Adipose tissue (tissue), 3 donors: ENCODE data around the gene NDOR1. TPM values are rescaled to one million over a fixed set of nuclear protein-coding genes. Genes with fewer than 3 reads are reported as not detected.

Source experiments
- H3K27ac ChIP-seq: one replicate; pipeline ENCODE4 v1.5.1; 2013; ENCODE audit warnings: low read depth, low read length
- WGBS, 3 donors: extraction: QIAGEN DNeasy Blood & Tissue Kit; methylation state at CpG; one replicate each; pipeline ENCODE4 v1.1.7; 2013; 5-methylcytosine and 5-hydroxymethylcytosine counted together
- polyA plus RNA-seq, 3 donors: library from polyadenylated mRNA; stranded (reverse); fragments of 200-250 nt; gene quantifications; one replicate each; pipeline ENCODE4 v1.2.3, GENCODE V29; 2013
- donor health status: healthy with polysubstance abuse.
- donor health status: Bipolar disorder and iron deficiency.
- donor health status: healthy.

Gene NDOR1
- polyA plus RNA-seq, 3 donors, result 4.9 to 8.4 (median 8.2) TPM

DNA sequence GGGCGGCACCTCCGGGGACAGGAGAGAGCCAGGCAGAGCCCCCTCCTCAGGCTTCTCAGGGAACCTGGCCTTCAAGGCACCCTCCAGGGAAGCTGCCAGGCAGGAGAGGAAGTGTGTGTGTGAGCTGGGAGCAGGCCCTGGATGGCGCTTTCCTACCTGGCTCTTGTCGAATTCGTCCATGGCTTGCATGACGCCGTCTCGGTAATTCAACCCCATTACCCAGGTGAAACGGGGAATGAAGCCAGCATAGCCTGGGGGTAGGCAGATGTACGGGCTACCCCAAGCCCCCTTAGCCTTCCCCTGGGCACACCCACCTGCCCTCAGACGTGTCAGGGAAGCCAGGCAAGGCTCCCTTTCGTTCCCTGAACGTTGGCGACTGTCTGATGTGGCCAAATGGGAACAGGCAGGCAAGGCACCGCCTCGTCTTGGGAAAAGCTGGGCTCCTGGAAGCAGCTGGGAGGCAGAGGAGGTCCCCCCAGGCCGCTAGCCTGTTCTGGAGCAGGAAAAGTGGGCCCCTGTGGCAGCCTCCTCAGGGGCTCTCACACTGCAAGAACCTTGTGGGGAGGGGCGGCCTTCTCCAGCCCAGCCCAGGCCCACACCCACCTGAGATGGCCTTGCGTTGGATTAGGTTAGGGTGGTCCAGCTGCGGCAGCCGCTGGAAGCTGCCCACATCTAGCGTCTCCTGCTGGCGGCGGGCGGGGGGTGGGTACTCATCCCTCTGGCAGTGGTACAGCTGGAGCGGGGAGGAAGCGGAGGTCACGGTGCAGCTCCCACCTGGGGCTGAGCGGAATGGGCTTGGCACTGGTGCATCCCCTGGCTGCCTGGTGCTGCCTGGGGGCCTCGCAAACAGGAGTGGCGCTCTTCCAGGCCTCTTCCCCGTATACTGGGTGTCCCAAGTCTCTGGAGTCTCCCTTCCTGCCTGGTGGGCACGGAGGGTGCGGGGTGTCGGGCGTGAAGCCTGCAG lies 39.3 kb downstream of the NDOR1 start:
- no peak overlapping the region for H3K27ac ChIP-seq
- 66 to 68% (median 67%) methylated on average over 33 to 36 of the region's 36 CpGs for WGBS, 3 donors

DNA sequence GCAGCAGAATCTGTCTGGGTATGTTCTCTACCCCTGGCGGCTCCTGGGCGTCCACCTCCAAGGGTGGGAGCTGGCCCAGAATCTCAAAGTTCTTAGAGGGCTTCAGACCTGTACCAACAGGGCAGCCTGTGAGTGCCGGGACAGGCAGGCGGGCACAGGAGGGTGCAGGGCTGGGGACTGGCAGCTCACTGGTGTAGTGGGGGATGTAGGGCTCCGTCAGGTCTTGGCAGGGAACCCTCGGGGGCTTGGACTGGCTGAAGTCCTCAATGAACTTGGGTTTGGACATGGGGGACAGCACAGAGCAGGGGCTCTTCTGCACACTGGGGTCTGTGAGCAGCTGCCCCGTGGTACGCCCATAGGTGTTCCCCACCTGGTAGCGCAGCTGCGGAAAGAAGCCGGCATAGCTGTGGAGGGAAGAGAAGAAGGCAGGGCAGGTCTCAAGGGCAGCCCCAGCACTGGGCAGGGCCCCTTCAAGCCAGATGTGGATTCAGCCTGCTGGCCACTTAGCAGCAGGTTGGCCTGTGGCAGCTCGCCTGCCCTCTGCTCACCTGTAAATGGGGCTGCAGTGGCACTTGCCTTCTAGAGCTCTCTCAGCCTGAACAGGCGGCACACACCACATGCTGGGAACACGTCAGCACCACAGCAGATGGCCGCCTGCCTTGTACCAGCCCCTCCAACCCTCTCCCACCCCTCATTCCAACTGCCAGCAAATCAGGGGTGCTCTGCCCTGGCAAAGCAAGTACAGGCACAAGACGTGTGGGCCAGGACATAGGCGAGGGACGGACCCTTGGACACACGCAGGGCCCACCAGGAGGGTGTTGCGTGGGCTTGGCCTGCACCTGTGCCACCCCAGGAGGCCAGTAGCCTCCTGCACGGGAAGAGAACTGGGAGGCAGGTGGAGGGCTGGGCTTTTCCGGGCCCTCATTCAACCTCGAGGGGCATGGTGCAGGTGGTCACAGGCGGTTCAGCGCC lies 40.2 kb downstream of the NDOR1 start:
- 88 to 92% (median 92%) methylated on average over 23 to 25 of the region's 25 CpGs for WGBS, 3 donors
- no peak overlapping the region for H3K27ac ChIP-seq

DNA sequence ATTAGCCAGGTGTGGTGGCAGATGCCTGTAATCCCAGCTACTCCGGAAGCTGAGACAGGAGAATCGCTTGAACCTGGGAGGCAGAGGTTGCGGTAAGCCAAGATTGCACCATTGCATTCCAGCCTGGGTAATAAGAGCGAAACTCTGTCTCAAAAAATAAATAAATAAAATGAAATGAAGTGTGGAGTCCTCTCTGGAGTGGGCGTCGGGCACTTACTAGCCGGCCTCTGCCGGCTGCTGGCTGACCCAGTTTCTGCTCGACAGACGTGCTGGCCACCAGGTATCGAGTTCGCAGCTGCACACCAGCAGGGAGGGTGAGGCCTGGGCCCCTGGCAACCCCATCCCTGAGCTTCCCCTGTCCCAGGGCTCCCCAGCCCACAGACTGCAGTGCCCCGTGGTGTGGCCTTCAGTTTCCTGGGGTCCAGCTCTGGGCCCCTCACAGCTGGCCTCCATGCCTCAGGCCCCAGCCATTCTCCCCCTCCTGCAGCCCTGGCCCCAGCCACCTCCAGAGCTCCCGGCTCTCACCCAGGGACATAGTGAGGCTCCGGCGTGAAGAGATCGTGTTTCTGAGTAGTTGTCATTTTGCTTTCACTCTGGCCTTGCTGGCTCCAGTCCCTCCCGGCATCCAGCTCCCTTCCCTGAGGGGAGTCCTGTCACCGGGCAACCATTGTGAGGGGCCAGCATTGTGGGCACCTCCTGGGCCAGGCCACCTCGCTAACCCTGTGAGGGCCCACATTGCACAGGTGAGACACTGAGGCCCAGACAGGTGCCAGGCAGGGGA lies 41.8 kb downstream of the NDOR1 start:
- 75 to 84% (median 77%) methylated on average over 20 of the region's 20 CpGs for WGBS, 3 donors
- no peak overlapping the region for H3K27ac ChIP-seq

DNA sequence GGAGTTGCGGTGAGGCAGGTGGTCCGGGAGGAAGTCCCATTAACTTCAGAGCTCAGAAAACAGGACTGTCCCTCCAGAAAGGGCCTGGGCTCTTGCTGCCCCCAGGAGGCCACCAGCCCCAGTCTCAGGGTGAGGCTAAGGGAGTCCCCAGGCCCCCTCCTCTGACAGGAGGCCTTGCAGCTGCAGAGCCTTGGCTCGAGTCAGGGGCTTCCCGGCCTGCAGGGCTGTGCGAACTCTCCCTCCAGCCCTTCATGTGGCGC lies 42.3 kb downstream of the NDOR1 start:
- no peak overlapping the region for H3K27ac ChIP-seq
- WGBS, 3 donors, result 83 to 93% (median 88%) methylated on average over 6 of the region's 6 CpGs

DNA sequence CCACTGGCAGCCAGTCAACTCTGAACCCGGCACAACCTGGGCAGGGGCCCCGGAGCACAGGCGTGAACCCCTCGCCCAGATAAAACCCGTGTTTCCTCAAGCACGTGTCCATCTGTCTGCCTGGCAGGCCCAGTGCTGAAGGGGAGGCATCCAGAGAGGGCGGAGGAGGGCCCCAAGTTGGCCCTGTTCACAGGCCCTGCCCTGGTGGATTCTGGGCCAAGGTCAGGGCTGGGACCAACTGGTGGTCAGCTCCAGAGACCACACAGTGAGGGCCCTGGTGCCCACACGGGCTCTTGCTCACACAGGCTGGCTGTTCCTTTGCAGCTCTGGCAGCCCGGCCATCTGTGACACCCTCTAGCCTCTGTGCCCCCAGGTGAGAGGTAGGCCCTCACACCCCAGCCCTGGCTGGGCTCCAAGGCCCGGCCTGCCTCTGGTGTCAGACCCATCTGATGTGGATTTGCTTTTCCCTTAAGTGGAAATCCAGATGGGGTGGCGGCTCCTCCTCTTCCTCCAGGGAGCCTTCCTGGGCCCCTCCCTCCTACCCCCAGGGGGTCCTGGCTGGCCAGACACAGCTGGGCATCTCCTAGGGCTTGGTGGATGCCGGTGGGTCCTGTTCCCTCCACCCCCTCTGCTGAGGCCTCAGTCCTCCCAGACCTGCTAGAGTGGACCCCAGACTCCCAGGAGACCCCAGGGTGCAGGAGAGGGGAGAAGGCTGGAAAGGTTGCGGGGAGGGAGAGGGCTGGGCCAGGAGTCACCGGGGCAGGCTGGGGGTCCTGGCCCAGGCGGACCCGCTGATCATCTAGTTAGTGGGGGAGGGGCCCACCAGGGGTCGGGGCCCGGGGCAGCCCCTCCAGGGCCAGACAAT lies 45.1 kb downstream of the NDOR1 start:
- no peak overlapping the region for H3K27ac ChIP-seq
- 53 to 64% (median 61%) methylated on average over 12 to 18 of the region's 18 CpGs for WGBS, 3 donors

DNA sequence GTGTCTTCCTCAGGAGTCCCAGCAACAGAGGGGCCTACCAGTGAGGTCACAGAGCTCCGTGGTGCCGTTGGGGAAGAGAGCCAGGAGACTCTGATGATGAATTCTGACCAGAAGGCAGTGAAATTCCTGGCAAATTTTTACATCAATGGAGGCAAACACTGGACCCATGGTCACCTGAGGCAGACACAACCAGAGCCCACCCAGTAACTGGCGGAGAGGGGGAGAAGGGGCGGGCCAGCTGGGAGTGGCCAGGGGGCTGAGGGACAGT lies 45.6 kb downstream of the NDOR1 start, which contains the start of gene STPG3:
STPG3 (plus strand) TSS at position 93 of the 268 bp plus-strand sequence; CDS start at position 94, 1 bp downstream.
- WGBS, 3 donors, result 50 to 74% (median 53%) methylated on average over 2 to 4 of the region's 4 CpGs
- no peak within 1 kb of the TSS for H3K27ac ChIP-seq

DNA sequence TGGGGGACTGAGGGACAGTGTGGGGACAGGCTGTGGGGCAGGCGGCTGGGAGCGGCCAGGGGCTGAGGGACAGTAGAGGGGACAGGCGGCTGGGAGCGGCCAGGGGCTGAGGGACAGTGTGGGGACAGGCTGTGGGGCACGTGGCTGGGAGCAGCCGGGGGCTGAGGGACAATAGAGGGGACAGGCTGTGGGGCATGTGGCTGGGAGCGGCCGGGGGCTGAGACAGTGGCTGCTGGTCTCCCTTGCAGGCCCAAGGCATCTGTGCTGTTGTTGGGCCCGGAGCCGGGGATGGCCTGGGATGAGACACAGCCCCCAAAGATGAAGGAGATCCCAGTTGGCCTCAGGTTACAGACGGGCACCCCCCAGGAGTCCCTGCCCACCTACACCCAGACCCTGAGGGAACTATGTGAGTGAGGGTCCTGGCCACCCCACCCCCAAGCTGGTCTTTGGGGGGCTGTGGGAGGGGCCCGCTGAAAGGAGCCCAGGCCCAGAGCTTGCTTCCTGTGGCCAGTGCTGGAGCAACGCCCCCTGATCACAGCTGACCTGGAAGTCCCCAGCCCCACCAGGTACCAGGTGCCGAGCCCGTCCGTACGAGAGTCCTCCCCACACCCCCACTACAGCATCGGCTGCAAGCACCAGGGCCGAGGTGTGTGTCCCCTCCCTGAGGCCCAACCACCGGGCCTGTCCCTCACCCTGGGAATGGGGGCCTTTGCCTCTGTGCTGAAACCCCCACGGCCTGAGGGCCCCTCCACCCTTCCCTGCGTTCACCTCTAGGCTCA lies 46.2 kb downstream of the NDOR1 start:
- H3K27ac ChIP-seq, result no peak overlapping the region
- 84 to 95% (median 88%) methylated on average over 18 to 22 of the region's 22 CpGs for WGBS, 3 donors

DNA sequence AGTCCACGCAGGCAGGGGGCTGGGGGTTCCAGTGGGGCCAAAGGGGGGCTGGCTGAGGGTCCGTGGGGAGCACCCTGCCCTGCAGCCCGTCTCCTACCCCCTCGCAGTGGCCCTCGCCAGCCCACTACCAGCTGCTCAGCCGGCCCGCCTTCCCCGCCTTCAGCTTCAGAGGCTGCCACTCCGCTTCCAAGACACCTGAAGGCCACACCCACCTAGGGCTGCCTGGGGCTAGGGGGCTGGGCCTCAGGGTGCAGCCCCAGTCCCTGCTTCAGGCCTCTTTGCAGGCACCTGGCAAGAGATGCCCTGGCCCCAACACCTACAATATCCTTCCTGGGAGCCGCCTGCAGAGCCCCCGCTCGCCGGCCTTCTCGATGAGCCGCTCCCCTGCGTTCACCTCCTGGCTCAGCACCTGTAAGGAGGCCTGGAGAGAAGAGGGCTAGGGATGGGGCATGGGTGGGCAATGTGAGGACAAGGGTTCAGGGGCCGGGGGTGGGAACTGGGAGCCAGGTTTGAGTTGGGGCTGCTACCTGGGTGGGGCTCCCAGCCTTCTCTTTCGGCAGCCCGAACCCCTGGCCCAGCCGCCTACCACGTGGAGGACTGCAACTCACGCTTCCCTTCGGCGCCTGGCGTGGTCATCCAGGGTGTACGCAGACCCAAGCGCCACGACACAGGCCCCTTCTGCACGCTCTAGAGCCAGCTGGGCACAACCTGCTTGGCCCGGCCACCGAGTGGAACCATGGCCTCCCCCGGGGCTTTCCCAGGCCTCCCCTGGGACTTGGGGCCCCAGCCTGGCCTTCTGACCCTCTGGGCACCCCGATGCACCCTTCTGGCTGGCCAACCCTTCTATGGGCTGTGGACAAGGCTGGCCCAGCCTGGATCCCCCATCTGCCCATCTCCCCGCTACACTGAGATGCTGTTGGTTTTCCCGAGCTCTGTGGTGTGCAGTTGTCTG lies 47.3 kb downstream of the NDOR1 start:
- no peak overlapping the region for H3K27ac ChIP-seq
- 77 to 91% (median 90%) methylated on average over 30 to 35 of the region's 35 CpGs for WGBS, 3 donors

DNA sequence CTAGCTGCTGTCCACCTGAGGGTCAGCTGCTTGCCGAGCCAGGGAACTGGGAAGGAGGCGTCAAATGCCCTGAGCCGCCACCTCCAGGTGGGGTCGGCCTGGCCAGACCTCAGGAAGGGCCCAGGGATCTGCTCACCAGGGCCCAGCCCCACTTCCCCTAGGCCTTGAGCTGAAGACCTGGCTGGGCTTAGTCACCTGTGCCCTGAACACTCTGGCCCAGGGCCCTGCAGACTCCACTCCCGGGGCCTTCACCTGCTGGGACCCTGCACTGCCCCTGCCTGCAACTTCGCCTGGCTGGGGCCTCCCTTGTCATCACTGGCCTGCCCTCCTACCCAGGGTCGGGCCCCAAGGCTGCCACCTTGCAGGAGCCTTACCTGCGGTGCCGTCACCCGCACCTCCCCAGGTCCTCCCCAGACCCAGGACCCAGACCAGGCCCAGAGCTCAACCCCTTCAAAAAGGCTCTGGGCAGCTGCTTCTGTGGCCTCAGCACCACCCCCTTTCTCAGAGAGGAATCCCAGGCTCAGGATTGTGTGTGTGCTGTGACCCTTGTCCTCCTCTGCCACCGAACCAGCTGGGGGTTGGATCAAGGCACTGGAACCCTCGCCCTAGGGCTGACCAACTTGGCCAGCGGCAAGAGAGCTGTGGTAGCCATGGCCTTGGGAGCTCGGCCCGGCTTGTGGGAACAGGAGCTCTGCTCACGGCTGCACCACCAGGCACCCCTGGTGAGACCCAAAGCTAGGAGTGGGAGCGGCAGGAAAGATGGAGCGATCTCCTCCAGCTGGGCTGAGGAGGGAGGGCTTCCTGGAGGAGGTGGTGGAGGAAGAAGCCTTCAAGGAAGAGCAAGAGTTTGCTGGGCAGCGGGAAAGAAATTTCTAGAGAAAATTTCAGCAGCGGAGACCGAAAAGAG lies 48.5 kb downstream of the NDOR1 start:
- 34 to 76% (median 66%) methylated on average over 21 of the region's 21 CpGs for WGBS, 3 donors
- H3K27ac ChIP-seq, result no peak overlapping the region

DNA sequence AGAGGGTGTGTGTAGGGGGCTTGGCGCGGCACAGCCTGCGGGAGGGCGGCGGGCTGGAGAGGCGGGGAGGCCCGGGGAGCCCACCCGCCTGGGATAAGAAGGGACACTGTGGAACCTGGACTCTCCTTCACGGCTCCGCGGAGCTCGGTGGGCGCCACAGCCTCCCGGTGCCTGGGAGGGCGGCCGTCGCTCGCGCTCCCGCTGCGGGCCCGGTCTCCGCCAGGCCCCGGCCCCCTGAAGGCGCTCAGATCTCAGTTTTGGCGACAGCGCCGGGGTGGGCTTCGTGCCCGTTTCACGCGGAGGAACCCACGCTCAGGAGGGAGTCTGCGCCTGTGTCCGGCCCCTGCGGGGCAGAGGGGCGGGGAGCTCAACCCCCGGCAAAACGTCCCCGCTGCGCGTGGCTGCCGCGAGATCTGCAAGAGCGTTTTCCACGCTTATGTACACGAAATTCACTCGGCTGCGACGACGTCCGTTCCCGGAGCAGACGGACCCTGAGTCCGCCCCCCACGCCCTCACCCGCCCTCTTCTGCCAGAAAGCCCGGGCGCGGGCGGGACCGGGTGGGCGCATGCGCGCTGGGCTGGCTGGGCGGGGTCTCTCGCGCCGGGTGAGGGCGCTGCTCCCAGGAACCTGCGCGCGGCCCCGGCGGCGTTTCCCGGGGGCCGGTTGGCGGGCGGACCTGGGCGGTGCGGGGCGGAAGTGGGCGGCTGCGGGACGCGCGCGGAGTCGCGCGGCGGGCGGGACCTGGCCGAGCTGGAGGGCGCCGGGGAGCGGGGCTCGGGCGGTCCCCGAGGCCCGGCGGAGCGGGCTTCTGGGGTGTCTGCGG lies 49.3 kb downstream of the NDOR1 start, which contains the start of gene NELFB:
NELFB (plus strand) TSS at position 704 of the 824 bp plus-strand sequence.
- H3K27ac ChIP-seq, result no peak within 1 kb of the TSS
- 1 to 2% (median 2%) methylated on average over 89 to 105 of the region's 105 CpGs for WGBS, 3 donors

DNA sequence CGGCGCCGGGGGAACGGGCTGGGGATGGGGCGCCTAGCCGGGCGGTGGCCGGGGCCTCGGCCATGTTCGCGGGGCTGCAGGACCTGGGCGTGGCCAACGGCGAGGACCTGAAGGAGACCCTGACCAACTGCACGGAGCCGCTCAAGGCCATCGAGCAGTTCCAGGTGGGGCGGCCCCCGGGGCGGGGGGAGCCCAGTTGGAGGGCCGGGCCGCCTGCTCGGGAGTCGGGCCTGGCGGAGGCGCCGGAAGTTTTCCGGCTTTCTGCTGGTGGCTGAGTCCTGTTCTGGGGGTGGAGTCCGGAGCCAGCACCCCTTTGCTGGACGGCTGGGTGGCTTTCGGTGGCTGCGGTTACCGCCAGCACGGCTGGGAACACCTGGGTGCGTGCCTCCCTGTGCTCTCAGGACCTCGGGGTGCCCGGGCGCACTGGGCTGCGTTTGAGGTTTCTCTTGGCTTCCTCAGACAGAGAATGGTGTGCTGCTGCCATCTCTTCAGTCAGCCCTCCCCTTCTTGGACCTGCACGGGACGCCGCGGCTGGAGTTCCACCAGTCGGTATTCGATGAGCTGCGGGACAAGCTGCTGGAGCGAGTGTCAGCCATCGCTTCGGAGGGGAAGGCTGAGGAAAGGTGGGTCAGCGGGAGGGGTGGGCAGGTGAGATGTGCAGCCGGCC lies 50.1 kb downstream of the NDOR1 start:
- no peak overlapping the region for H3K27ac ChIP-seq
- WGBS, 3 donors, result 1 to 4% (median 2%) methylated on average over 40 to 51 of the region's 51 CpGs

DNA sequence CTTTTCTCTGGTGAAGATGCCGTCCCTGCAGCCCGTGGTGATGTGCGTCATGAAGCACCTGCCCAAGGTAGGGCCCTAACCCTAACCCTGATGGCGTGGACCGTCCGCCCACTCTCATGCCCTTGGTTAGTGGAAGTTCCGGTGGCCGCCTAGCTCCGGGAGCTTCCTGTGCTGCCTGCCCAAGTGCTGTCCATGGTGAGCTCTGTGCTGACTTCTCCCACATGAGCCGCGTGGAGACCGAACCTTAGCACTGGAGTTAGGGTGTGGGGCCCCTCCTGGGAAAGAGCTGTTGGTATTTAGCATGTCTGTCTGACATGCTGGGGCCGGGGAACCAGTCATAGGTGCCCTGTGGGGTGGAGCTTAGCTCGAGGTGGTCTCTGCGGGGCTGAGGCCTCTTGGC lies 50.9 kb downstream of the NDOR1 start:
- H3K27ac ChIP-seq, result no peak overlapping the region
- WGBS, 3 donors, result 75 to 83% (median 75%) methylated on average over 15 of the region's 15 CpGs

DNA sequence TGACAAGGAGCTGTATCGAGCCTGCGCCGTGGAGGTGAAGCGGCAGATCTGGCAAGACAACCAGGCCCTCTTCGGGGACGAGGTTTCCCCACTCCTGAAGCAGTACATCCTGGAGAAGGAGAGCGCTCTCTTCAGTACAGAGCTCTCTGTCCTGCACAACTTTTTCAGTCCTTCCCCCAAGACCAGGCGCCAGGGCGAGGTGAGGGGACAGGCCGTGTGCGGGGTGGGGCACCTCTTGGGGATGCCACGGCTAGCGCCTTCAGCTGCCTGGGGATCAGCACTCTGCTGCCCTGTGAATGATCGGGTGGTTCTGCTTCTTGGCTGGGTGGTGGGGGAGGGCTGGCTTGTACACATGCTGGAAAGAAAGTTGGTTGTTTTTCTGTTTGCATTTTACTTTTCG lies 51.4 kb downstream of the NDOR1 start:
- WGBS, 3 donors, result 88 to 94% (median 89%) methylated on average over 15 of the region's 15 CpGs
- no peak overlapping the region for H3K27ac ChIP-seq
